Thoracic aorta (tissue), 2 donors: ENCODE results near the gene PPP6R2. TPM values are rescaled to one million over a fixed set of nuclear protein-coding genes. Genes with fewer than 3 reads are reported as not detected.

Experiments used
- ATAC-seq: fragments of 150-250 bp; one replicate; pipeline ENCODE4 v1.8.0; 2017; ENCODE audit warnings: low read depth; ENCODE audit not compliant: insufficient number of reproducible peaks, low FRiP score
- DNase-seq: peaks from one replicate; pipeline ENCODE4 v3.0.0-alpha.2; 2020; ENCODE audit warnings: low spot score
- H3K27ac ChIP-seq, 2 donors: fragments of 200-600 bp; sonication (generic); 1 replicate in 1 of 2; 2 replicates in 1 of 2; pipeline ENCODE4 v1.5.1; 2016; ENCODE audit warnings: mild to moderate bottlenecking in 2 of 2, moderate library complexity in 2 of 2
- H3K27me3 ChIP-seq: fragments of 200-600 bp; sonication (generic); replicated peaks from 2 replicates; pipeline ENCODE4 v1.6.0; 2016; ENCODE audit warnings: mild to moderate bottlenecking; ENCODE audit not compliant: insufficient read depth
- H3K36me3 ChIP-seq: fragments of 200-600 bp; sonication (generic); one replicate; pipeline ENCODE4 v1.5.1; 2016
- H3K4me1 ChIP-seq, 2 donors: fragments of 200-600 bp; sonication (generic); 1 replicate in 1 of 2; 2 replicates in 1 of 2; pipeline versions ENCODE4 v1.5.1 to v1.6.0; 2016; ENCODE audit warnings: low read depth in 2 of 2, mild to moderate bottlenecking in 1 of 2; ENCODE audit not compliant: control insufficient read depth in 1 of 2
- H3K4me3 ChIP-seq: fragments of 200-600 bp; sonication (generic); 2 replicates; pipeline ENCODE4 v1.5.1; 2016; ENCODE audit warnings: mild to moderate bottlenecking
- H3K9me3 ChIP-seq: fragments of 200-600 bp; sonication (generic); 2 replicates; pipeline ENCODE4 v1.5.1; 2016
- CTCF ChIP-seq: fragments of 200-600 bp; sonication (generic); IDR thresholded peaks from one replicate; pipeline ENCODE4 v1.5.1; 2019; ENCODE audit warnings: antibody characterized with exemption
- total RNA-seq, 2 donors: library from RNA; depleted of rRNA; stranded (reverse); fragments of >200 nt; gene quantifications; one replicate each; pipeline versions ENCODE4 v1.1.0 to v1.2.3, GENCODE V29; 2016

PPP6R2 gene
- total RNA-seq, 2 donors from 2014 or later: 61.2 to 73.6 TPM

- DNase-seq (no peak), ATAC-seq (no peak)
- H3K27me3 ChIP-seq: no peaks in the 10 kb centered on the region
- H3K4me3 ChIP-seq: no peak overlapping the region
- no peak overlapping the region for H3K27ac ChIP-seq
- H3K36me3 ChIP-seq: peaks cover 63% of the 10 kb centered on the region
- H3K9me3 ChIP-seq: no peaks in the 10 kb centered on the region
- TF ChIP-seq CTCF: no peak
- H3K4me1 ChIP-seq: no peaks in the 10 kb centered on the region
Measured at GRCh38 chr22:50439871-50440331, 96.8 kb downstream of the PPP6R2 start.

GRCh38 chr22:50440544-50441249, 97.6 kb downstream of the PPP6R2 start:
- H3K9me3 ChIP-seq: no peaks in the 10 kb centered on the region
- no peaks in the 10 kb centered on the region for H3K27me3 ChIP-seq
- H3K27ac ChIP-seq: no peak overlapping the region
- H3K4me3 ChIP-seq: no peak overlapping the region
- H3K4me1 ChIP-seq: no peaks in the 10 kb centered on the region
- no peak for TF ChIP-seq CTCF
- DNase-seq (no peak), ATAC-seq (no peak)
- H3K36me3 ChIP-seq: peaks cover 55% of the 10 kb centered on the region

- Histone ChIP-seq H3K9me3 (no peaks in the 10 kb centered on the region), H3K36me3 (peaks cover 50% of the 10 kb centered on the region), H3K27ac (no peak overlapping the region), H3K4me3 (no peak overlapping the region), H3K4me1 (no peaks in the 10 kb centered on the region), H3K27me3 (no peaks in the 10 kb centered on the region)
- DNase-seq (no peak), ATAC-seq (no peak)
- no peak for TF ChIP-seq CTCF
Measured at GRCh38 chr22:50441428-50441993, 98.4 kb downstream of the PPP6R2 start.

- peaks cover 52% of the 10 kb centered on the region for H3K36me3 ChIP-seq
Measured at GRCh38 chr22:50443197-50443596, 100.1 kb downstream of the PPP6R2 start.

More at GRCh38 chr22:50443197-50443596, 100.1 kb downstream of the PPP6R2 start:
- TF ChIP-seq CTCF: no peak
- H3K9me3 ChIP-seq: no peaks in the 10 kb centered on the region
- H3K27ac ChIP-seq: no peak overlapping the region
- H3K4me3 ChIP-seq: no peak overlapping the region
- no peak for DNase-seq
- no peak for ATAC-seq
- no peaks in the 10 kb centered on the region for H3K4me1 ChIP-seq
- no peaks in the 10 kb centered on the region for H3K27me3 ChIP-seq
